GM19455 (cell line): Measurements from ENCODE around the gene PIH1D1.

ENCODE experiments used
- ATAC-seq: cut with Tn5 transposase; IDR thresholded peaks from one replicate; pipeline ENCODE4 v1.9.1; 2021; ENCODE audit not compliant: unreplicated experiment

Gene PIH1D1

DNA sequence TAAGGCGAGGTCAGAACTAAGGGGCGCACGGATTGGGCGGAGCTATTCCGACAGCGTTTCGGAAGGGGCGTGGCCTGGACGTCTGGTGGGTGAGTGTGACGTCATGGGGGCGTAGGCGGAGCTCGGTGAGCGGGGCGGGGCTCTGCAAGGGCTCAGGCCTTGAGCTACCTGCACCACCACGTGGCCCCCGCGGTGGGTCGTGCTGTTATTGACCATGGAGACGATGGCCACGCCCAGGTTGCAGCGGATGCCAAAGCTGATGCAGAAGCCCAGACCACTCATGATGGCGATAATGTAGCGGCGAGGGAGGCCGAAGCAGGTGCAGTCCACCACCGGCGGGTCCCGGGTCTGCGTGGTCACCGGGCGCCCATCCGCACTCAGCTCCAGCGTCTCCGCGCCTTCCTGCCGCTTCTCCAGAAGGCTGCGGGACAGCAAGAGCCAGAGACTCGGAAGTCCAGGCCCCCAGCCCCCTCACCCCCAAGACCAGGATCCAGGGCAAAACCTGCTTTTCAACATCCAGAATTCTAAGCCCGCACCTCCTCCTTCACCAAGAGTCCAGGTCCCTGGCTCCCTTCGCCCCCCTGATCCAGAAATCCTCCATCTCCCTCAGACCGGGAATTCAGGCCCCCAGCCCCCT, 15.1 kb downstream of the PIH1D1 start:
- ATAC-seq, result no peak

DNA sequence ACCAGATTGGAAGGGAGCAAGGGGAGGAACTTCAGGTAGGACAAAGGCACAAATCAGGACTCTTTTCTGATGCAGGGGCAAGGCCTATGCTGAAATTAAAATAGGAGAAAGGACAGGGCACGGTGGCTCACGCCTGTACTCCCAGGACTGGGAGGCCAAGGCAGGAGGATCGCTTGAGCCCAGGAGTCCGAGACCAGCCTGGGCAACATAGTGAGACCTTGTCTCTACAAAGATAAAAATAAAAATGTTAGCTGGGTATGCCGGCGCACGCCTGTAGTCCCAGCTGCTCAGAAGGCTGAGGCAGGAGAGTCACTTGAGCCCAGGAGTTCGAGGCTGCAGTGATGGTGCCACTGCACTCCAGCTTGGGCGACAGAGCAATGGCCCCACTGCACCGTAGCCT, 15.9 kb downstream of the PIH1D1 start:
- no peak for ATAC-seq

DNA sequence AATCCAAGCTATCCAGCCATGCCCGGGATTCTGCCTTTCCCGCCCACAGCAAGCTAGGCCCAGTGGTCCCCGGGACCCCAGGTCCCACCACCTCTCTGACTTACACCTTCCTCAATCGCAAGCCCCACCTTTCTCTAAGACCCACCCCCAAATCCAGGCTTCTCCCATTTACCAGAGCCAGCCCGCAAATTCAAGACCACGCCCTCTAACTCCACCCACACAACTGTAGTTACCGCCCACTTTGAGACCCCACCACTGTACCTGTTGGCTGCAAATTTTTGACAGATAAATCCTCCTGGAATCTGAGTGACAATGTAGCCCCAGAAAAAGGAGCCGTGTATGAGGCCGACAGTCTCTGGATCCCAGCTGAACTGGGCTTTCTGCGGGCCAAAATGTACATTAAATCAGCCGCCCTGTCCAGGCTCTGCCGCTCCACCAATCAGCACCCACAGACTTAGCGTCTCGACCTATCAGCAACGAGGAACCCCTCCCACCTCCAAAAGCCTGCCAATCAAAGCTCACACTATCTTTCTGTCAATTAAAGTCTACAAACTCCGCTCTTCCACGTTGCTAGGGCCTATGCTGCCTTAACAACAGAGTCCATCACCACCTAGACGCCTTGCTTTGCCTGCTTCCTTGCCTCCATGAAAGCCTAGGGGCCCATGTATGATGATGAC, 16.6 kb downstream of the PIH1D1 start:
- no peak for ATAC-seq

DNA sequence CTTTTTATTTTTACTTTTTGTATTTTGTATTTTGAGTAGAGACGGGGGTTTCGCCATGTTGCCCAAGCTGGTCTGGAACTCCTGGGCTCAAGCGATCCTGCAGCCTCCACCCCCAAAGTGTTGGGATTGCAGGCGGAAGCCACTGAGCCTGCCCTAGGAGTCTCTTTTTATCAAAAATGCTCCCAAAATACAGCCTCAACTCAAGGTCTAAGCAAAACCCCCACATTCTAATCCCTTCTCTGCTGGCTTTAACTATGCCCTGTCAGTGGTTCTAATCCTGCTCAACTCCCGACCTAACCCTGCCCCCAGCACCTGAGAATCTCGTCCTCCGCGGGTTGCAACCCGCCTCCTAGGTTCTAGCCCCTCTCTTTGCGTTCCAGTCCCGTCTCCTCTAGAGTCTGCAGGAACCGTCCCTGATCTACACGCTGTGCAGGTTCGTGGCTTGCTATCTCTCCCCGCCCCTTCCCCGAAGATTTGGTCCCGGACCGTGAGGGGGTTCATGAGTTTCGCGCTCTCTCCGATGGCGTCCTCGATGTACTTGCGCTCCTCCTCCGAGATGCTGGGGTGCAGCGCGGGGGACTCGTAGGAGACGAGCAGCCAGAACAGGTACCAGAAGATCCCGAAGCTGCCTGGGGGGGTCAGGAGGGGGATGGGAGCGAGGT, 18.2 kb downstream of the PIH1D1 start:
- no peak for ATAC-seq

DNA sequence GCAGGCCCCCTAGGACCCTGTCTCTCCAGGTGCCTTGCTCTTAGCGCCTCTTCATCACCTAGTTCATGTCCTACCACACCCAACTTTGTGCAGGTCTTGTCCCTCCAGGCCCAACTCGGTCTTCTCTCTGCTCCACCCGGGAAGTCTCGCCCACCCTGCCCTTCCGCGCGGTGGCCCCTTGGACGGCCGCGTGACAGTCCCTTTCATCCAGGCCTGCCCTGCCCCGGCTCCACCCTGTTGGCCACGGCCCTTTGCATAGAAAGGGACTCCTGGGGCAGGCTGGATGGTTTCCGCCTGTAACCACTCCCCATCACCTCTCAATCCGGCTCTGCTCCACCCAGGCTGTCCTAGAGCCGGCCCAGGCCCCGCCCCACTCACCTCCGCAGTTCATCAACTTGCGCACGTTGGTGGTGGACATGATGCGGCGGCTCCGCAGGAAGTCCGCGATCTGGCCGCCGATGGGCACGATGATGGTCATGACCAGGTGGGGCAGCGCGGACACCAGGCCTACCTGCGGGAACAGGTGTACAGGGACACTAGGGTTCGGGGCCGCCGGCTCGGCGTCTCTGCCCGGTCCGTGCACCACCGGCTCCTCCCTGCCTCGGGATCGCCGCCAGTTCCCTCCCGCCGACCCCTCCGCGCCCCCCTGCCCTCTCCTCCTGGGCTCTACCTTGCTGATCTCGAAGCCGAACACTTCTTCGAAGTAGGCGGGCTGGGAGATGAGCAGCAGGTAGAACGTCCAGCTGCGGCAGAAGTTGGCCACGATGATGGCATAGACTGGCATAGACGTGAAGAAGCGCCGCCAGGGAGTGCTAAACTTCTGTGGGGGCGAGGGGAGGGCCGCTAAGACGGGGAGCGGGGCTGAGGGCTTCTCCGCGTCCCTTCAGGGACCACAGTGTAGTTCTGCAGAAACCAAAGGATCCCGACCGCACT, 19.2 kb downstream of the PIH1D1 start:
- no peak for ATAC-seq

DNA sequence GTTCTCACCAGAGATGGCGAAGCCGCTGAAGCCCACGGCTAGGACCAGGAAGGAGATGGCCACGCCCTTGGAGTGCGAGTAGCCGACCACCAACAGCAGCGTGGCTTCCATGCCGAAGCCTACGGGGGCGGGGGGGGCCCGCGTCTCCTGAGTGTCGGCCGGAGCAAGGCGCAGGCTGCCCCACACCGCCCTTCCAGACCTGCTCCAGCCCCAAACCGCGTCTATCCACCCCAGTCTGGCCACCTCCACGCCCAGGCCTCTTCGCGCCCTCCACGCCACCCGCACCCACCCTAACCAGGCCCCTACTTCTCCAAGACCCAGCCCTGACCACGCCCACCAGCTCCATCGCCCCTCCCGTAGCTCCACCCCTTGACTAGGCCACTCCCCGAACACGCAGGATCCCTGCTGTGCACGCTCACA, 20.3 kb downstream of the PIH1D1 start:
- ATAC-seq, result no peak

DNA sequence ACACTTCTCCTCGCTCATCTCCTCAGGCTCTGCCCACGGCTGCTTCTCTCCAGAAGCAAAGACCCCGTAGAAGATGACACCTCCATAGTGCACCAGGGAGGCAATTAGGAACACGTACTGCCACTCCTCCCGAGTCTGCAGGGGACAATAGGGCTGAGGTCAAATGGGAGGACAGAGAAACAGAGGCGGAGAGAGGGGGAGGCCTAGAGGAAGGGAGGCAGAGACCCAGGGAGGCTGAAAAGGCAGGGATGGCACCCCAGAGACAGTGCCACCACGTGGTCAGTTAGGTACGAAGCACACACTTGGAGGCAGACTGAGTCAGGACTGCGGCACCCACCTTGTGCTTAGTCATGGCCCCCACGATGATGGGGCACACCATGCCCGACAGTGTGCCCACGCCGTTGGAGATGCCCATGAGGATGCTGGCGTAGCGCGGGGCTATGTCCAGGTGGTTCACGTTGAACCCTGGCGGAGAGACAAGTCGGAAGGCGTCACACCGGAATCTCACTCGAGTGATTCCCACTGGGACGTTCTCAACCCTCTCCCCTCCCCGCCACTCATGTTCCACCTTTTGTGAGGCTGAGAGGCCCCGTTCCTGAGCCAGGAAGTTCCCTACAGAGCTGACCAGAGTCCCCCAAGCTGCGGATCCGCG, 20.8 kb downstream of the PIH1D1 start:
- ATAC-seq, result no peak

DNA sequence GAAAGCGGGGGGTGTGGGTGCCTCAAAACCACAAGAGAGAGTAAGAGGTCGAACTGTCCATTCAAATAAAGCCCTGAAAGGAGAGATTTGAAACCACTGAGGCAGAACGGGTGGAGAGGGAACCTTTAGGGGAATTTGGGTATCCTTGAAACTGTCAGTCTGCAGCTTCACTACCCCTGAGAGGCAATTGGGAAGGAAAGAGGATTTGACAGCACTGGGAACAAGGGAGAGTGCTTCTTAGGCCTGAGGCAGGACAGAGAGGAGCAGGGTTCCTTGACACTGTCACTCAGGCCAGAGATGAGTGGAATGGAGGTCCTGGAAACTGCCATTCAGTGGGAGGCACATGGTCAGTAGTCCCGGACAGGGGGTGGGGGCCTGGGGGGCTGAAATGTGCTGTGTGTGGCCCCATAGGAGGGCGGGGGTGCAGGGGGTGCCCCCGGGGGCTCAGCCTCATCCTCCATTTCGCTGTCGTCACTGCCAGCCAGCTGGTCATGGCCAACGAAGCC, 21.4 kb downstream of the PIH1D1 start:
- no peak for ATAC-seq

DNA sequence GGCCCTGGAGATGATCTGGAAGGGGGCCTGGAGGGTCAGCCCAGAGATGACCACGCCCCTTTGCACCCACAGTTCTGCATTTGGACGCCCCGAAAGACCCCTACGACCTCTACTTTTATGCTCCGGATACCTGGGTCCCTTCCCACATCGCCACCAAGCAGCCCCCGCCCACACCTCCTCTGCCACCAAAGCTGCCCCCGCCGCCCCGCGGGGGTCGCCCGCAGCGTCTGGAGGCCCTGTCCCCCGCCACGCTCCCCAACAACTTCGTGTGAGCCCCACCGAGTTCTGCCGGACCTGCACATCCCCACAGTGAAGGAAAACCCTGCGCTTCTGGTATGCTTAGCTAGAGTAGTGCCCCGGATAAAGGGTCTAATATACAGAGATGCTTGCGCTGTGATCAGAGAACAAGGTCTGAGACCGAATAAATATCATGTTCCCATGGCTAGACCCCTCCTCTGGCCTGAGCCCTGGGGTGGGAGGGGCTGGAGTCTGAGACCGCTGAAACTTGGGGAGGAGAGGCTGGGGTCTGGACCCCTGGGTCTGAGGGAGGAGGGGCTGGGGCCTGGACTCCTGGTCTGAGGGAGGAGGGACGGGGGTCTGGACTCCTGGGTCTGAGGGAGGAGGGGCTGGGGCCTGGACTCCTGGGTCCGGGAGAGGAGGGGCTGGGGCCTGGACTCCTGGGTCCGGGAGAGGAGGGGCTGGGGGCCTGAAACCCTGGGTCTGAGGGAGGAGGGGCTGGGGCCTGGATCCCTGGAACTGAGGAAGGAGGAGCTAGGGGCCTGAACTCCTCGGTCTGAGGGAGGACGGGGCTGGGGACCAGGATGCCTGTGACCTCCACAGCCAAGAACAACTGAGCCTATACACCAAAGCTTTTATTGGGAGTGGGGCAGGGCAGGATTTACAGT, 22.8 kb downstream of the PIH1D1 start:
- ATAC-seq, result no peak

DNA sequence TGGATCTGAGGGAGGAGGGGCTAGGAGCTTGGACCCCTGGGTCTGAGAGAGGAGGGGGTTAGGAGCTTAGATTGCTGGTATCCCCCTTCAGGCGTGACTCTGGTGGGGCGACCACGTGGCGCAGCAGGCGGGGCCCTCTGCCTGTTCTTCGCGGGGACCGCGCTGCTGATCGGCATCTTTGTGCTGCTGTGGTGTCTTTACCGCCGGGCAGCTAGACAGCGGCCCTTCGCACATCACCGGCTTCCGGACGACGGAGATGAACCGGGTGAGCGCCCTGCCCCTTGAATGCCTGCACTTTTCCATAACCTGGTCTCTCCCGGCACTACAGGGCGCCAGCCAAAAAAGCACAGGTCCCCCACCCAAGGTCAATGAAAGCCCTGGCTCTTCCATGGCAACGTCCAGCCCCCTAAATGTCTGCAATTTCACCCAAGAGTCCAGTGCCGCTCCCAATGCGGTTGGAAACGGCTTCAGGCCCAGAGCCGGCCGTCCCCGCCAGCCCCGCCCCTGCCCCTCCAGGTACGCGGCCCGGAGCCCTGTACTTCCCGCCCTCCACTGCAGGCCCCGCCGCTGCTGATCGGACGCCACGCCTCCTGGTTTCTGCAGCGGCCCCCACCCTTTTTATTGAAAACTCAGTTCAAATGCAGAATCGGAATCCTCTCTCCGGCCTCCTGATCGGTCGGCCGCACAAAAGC, 23.6 kb downstream of the PIH1D1 start:
- ATAC-seq, result no peak

DNA sequence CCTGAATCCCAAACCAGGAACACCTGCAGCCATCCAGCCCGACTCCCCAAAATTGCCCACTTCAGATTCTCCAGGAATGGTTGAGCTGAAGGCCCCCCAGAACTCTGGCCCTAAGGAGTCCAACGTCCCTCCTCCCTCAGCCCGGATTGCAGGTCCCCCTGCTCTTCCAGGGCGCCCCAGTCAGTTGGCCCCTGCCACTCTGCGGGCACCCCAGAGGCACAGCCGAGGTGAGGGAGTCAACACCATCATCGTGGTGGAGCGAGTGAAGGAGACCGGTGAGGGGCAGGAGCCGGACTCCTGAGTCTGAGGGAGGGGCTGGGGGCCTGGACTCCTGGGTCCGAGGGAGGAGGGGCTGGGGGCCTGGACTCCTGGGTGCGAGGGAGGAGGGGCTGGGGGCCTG, 24.3 kb downstream of the PIH1D1 start:
- ATAC-seq, result no peak

DNA sequence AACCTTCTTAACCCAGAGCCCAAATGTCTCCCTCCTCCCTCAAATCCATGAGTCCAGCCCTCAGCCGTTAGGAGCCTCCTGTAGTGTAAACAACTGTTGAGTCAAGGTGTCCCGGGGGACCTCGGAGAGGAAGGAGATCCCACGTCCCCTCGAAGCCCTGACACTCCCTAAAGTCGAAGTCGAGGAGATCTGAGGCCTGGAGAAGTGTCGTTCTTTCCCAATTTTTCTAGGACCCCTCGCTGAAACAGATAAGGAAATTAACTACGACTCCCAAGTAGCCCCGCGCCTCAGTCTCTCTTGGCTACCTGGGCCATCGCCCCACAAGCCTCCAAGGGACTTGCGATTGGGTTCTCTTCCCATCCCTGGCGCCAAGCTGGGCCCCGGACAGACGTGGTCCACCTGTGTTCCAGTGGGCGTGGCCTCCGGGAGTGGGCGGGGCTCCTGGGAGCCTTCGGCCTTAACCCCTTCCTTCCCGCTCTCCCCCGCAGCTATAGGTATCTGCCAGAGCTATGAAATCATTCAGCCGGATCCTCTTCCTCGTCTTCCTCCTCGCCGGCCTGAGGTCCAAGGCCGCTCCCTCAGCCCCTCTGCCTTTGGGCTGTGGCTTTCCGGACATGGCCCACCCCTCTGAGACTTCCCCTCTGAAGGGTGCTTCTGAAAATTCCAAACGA, 25.6 kb downstream of the PIH1D1 start:
- ATAC-seq, result no peak

DNA sequence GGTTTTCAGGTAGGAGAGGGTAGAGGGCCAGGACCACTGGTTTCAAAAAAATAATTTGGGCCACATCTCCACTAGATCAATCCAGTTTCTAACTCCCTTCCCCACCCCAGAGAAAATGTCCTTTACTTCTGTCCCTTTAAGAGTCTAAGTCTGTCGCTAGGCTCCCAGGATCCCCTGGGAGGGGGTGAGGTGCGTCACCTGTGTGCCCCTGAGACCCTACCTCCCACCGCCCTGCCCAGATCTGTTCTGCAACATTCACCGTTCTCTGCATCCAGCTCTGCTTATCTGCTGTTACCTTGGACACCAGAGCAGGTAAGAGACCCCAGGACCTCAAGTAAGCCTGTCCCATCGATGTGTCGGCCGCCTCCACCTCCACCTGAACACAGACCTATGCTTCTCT, 26.4 kb downstream of the PIH1D1 start, which contains the start of gene GFY:
GFY (plus strand) TSS at position 211 of the 400 bp plus-strand sequence. CDS start 1,043 bp downstream, outside the sequence.
- no peak for ATAC-seq

DNA sequence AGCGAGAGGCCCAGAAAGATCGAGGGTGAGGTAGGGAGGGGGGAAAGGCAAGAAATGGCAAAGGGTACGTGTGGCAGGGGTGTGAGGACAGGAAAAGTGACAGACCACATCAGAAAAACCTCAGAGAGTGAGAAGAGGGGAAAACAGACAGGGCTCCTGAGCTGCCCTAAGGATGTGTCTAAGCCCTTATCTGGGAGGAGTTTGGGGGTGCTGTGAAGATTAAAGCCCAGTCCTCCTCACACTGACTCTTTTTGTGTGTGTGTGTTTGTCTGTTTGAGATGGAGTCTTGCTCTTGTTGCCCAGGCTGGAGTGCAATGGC, 27.7 kb downstream of the PIH1D1 start:
- ATAC-seq, result no peak

DNA sequence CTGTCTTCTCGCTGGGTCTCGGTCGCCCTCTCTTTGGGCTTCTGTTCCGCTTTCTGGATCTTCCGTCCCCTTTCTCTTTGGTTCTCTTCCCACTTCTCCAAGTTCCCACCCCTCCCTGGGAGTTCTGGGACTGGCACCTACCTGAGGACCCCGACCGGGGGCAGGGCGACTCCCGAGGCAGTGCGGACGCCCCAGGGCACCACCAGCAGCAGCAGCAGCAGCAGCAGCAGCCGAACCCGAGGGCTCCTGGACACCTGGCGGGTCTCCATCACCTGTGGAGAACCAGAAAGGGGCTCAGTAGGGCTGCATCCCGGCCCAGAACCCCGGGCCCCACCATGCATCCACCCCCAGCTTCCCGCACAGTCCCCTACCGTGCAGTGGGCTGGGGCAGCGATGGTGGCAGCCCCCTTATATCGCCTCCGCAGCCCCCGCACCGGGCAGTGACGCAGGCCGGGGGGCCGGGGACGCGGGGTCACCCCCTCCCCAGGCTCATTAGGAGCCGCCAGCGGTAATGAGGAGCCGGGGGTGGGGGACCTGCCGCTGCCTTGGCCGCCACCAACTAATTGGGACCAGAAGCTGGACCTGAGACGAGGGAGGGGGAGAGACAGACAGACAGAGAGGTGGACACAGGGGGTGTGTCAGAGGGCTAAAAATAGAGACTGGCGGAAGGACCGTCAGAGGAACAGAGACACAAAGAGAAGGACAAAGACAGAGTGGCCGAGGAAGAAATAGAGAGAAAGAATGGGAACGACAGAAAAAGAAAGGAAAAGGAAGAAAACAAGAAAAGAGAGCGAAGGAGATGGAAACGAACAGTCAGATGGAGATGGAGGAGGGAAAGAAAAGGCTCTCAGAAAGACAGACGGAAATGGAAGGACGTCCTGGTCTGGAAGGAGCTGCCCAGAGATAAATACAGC, 28.3 kb downstream of the PIH1D1 start, which contains the start of gene PTH2:
PTH2 (minus strand) TSS at position 371 of the 914 bp plus-strand sequence; CDS start at position 269, 102 bp downstream.
- no peak for ATAC-seq

DNA sequence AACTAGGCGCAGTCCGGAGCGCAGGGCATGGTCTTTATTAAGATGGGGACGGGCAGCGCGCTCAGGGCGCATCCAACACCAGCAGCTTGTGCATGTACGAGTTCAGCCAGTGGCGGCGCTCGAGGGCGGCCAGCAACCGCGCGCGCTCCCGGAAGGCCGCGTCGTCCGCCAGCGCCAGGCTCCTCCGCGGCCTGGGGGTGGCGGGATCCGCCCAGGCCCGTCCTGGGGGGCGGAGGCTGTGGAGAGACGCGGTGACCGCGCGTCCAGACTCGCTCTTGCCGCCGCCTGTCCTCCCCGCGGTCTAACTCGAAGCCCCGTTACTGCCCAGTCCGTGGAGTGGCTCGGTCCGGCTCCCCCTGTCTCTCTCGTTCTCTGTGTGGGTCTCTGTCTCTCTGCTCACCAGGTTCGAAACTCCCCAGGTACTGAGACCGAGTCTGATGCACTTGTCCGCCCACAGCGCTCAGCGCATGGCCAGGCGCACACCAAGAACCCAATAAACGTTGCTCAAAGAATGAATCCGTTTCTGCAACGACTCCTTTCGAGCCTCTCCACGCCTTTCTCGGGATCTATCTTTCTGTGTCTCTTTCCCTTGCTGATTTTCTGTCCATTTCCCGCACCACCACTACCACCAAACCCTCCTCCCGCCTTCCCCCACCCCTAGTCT, 29.1 kb downstream of the PIH1D1 start:
- ATAC-seq, result no peak

DNA sequence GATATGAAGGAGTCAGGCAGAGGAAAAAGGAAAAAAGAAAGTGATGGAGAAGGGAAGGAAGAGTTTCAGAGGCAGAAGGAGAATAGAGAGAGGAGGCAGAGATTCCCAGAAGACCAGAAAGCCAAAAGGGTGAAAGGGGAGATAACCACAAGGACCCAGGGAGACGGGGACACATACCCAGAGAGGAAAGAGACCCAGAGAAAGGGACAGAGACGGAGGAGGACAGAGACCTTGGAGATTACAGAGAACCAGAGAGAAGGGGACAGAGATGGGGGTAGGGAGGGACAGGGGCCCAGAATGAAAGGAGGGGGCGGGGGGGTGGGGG, 29.8 kb downstream of the PIH1D1 start:
- ATAC-seq, result no peak
